Measurements from ENCODE around the gene SOHLH2. TPM values are rescaled to one million over a fixed set of nuclear protein-coding genes. Genes with fewer than 3 reads are reported as not detected.

SOHLH2 gene
- total RNA-seq, 1 donor from 2014 or later: 0.77 TPM

GRCh38 chr13:36210738-36211137 is 3.6 kb downstream of the SOHLH2 start:
- Mint-ChIP-seq H3K27me3 (no peaks in the 10 kb centered on the region), H3K36me3 (no peaks in the 10 kb centered on the region), H3K9me3 (peaks cover 6% of the 10 kb centered on the region), H3K4me3 (no peak overlapping the region), H3K27ac (no peak overlapping the region), H3K4me1 (ENCODE audit: unreplicated experiment) (peaks cover 9% of the 10 kb centered on the region)
- TF ChIP-seq CTCF (conservative IDR thresholded peaks at IDR 0.05): no peak
- no peak for DNase-seq (ENCODE audit: extremely low spot score, unreplicated experiment)

GRCh38 chr13:36207672-36208071 is 6.7 kb downstream of the SOHLH2 start:
- Mint-ChIP-seq H3K36me3 (no peaks in the 10 kb centered on the region), H3K27me3 (no peaks in the 10 kb centered on the region), H3K4me3 (no peak overlapping the region), H3K27ac (no peak overlapping the region), H3K4me1 (ENCODE audit: unreplicated experiment) (peaks cover 9% of the 10 kb centered on the region), H3K9me3 (peaks cover 6% of the 10 kb centered on the region)
- no peak for DNase-seq (ENCODE audit: extremely low spot score, unreplicated experiment)
- no peak for TF ChIP-seq CTCF (conservative IDR thresholded peaks at IDR 0.05)

- Mint-ChIP-seq H3K36me3 (no peaks in the 10 kb centered on the region), H3K27me3 (peaks cover 18% of the 10 kb centered on the region), H3K27ac (no peak overlapping the region), H3K4me3 (no peak overlapping the region), H3K4me1 (ENCODE audit: unreplicated experiment) (peaks cover 5% of the 10 kb centered on the region), H3K9me3 (no peaks in the 10 kb centered on the region)
- no peak for DNase-seq (ENCODE audit: extremely low spot score, unreplicated experiment)
- TF ChIP-seq CTCF (conservative IDR thresholded peaks at IDR 0.05): no peak
These were observed 21.1 kb downstream of the SOHLH2 start for GRCh38 chr13:36193151-36193855.

- H3K9me3 Mint-ChIP-seq: no peaks in the 10 kb centered on the region
- no peak overlapping the region for H3K4me3 Mint-ChIP-seq
- TF ChIP-seq CTCF (conservative IDR thresholded peaks at IDR 0.05): no peak
- no peaks in the 10 kb centered on the region for H3K36me3 Mint-ChIP-seq
- peaks cover 17% of the 10 kb centered on the region for H3K27me3 Mint-ChIP-seq
- H3K4me1 Mint-ChIP-seq (ENCODE audit: unreplicated experiment): peaks cover 5% of the 10 kb centered on the region
- DNase-seq (ENCODE audit: extremely low spot score, unreplicated experiment): no peak
- H3K27ac Mint-ChIP-seq: no peak overlapping the region
These were observed 22.2 kb downstream of the SOHLH2 start for GRCh38 chr13:36192166-36192565.

- no peaks in the 10 kb centered on the region for H3K9me3 Mint-ChIP-seq
- no peak overlapping the region for H3K27ac Mint-ChIP-seq
- no peak overlapping the region for H3K4me3 Mint-ChIP-seq
- DNase-seq (ENCODE audit: extremely low spot score, unreplicated experiment): no peak
- peaks cover 5% of the 10 kb centered on the region for H3K4me1 Mint-ChIP-seq (ENCODE audit: unreplicated experiment)
- H3K36me3 Mint-ChIP-seq: no peaks in the 10 kb centered on the region
- H3K27me3 Mint-ChIP-seq: peaks cover 13% of the 10 kb centered on the region
- no peak for TF ChIP-seq CTCF (conservative IDR thresholded peaks at IDR 0.05)
These were observed 23.6 kb downstream of the SOHLH2 start for GRCh38 chr13:36190771-36191170.

All from type B pancreatic cell (in vitro differentiated cells).